ENCODE data around the gene ZP4.

The ZP4 gene

DNA sequence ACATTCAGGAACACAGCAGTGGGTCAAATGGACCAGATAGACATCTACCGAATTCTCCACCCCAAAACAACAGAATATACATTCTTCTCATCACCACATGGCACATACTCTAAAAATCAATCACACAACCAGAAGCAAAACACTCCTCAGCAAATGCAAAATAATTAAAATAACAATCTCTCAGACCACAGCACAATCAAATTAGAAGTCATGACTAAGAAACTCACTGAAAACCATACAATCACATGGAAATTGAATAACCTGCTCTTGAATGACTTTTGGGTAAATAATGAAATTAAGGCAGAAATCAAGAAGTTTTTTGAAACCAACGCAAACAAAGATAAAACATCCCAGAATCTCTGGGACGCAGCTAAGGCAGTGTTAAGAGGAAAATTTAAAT is 49.2 kb downstream of the ZP4 start:
- Histone ChIP-seq H3K4me1 (ENCODE audit: insufficient read depth, insufficient read length) (no peaks in the 10 kb centered on the region), H3K27me3 (ENCODE audit: insufficient read depth, insufficient read length) (no peaks in the 10 kb centered on the region), H3K9me3 (ENCODE audit: insufficient read depth, low read length) (no peaks in the 10 kb centered on the region; the same call in 1 of the 2 replicates), H3K9ac (ENCODE audit: insufficient read length, low read depth) (no peak overlapping the region), H3K4me3 (ENCODE audit: insufficient read length, low read depth) (no peak overlapping the region), H3K36me3 (ENCODE audit: insufficient read depth, insufficient read length, low read length) (no peaks in the 10 kb centered on the region)
- DNase-seq (ENCODE audit: low read depth, low spot score), result no peak
- TF ChIP-seq SUZ12 (IDR thresholded peaks at IDR 0.05; ENCODE audit: extremely low read depth, insufficient read depth, insufficient read length) (no peak), YY1 (IDR thresholded peaks at IDR 0.05; ENCODE audit: insufficient read depth, insufficient read length) (no peak), ZNF274 (IDR thresholded peaks at IDR 0.05; ENCODE audit: low read depth, low read length) (no peak)

DNA sequence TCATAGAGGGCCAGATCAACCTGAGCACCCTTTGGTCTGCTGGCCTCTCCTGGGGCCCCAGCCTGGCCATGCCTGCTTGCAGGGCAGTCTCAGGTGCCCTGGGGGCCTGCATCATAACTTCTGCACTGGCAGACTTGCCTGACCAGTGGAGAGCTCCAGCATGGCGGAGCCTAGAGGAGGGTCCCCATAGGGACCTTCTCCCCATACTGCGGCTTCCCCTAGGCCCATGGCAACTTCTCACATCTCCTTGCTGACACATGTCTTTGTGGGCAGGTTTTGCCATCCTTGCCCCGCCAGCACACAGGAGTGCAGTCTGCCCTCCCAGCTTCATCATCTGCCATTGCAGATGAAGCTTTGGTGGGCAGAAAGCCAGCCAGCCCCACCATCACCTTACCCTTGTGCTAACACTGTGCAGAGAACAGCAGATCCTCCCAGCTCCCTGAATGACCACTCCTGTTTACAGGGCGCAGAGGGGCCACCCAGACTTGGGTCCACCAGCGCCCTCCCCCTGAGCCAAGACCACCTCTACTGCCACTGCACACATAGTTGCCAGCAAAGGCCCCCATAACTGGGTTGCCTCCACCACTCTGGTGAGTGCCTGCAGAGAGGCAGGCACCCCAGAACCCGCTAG is 51.7 kb downstream of the ZP4 start:
- TF ChIP-seq ZNF274 (IDR thresholded peaks at IDR 0.05; ENCODE audit: low read depth, low read length), result no peak
- no peak for TF ChIP-seq YY1 (IDR thresholded peaks at IDR 0.05; ENCODE audit: insufficient read depth, insufficient read length)
- no peak for TF ChIP-seq SUZ12 (IDR thresholded peaks at IDR 0.05; ENCODE audit: extremely low read depth, insufficient read depth, insufficient read length)
- Histone ChIP-seq H3K9ac (ENCODE audit: insufficient read length, low read depth) (no peak overlapping the region), H3K4me3 (ENCODE audit: insufficient read length, low read depth) (no peak overlapping the region), H3K9me3 (ENCODE audit: insufficient read depth, low read length) (no peaks in the 10 kb centered on the region; the same call in 1 of the 2 replicates), H3K36me3 (ENCODE audit: insufficient read depth, insufficient read length, low read length) (no peaks in the 10 kb centered on the region), H3K4me1 (ENCODE audit: insufficient read depth, insufficient read length) (no peaks in the 10 kb centered on the region), H3K27me3 (ENCODE audit: insufficient read depth, insufficient read length) (no peaks in the 10 kb centered on the region)
- no peak for DNase-seq (ENCODE audit: low read depth, low spot score)

DNA sequence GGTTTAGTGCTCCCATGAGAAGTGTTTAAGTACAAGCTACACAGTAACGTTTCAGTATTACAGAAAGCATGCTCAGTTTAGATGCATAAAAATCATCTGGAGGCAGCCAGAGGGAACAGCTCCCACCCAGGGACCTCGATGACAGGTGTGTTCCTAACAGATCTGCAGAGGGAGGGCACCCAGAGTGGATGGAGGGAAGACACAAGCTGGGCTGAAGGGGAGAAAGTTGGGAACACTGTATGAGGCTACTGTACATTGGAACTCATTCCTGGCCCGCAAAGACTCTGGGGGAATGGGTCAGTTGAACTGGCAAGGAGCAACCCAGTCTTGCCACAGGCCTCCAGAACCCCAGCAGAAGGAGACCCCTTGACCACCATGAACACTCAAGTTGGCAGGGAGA is 52.4 kb downstream of the ZP4 start:
- Histone ChIP-seq H3K4me1 (ENCODE audit: insufficient read depth, insufficient read length) (no peaks in the 10 kb centered on the region), H3K27me3 (ENCODE audit: insufficient read depth, insufficient read length) (no peaks in the 10 kb centered on the region), H3K36me3 (ENCODE audit: insufficient read depth, insufficient read length, low read length) (no peaks in the 10 kb centered on the region), H3K4me3 (ENCODE audit: insufficient read length, low read depth) (no peak overlapping the region), H3K9me3 (ENCODE audit: insufficient read depth, low read length) (no peaks in the 10 kb centered on the region; the same call in 1 of the 2 replicates), H3K9ac (ENCODE audit: insufficient read length, low read depth) (no peak overlapping the region)
- TF ChIP-seq YY1 (IDR thresholded peaks at IDR 0.05; ENCODE audit: insufficient read depth, insufficient read length), result no peak
- TF ChIP-seq SUZ12 (IDR thresholded peaks at IDR 0.05; ENCODE audit: extremely low read depth, insufficient read depth, insufficient read length), result no peak
- DNase-seq (ENCODE audit: low read depth, low spot score), result no peak

DNA sequence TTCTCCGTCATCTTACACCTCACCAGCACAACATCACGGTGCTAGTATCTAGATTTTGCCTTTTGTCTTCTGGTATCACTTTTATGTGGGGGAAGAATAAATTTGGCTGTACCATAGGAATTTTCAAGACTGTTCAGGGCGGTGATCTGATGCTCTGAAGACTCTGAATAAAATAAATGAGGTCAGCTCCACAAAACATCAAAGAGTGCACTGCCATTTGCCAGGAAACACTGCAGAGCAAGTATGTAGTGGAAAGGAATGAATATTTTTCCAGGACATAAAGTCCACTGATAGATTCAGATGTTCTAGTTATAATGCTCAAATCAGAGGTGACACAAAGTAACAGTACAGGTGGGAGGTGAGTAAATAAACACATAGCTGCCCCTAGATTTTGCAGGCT is 56.3 kb downstream of the ZP4 start:
- H3K4me1 ChIP-seq (ENCODE audit: insufficient read depth, insufficient read length), result no peaks in the 10 kb centered on the region
- no peak overlapping the region for H3K4me3 ChIP-seq (ENCODE audit: insufficient read length, low read depth)
- H3K27me3 ChIP-seq (ENCODE audit: insufficient read depth, insufficient read length), result no peaks in the 10 kb centered on the region
- H3K9me3 ChIP-seq (ENCODE audit: insufficient read depth, low read length), result no peaks in the 10 kb centered on the region
- no peak overlapping the region for H3K9ac ChIP-seq (ENCODE audit: insufficient read length, low read depth)
- no peaks in the 10 kb centered on the region for H3K36me3 ChIP-seq (ENCODE audit: insufficient read depth, insufficient read length, low read length)
- DNase-seq (ENCODE audit: low read depth, low spot score), result no peak
- no peak for TF ChIP-seq YY1 (IDR thresholded peaks at IDR 0.05; ENCODE audit: insufficient read depth, insufficient read length)
- no peak for TF ChIP-seq ZNF274 (IDR thresholded peaks at IDR 0.05; ENCODE audit: low read depth, low read length)
- no peak for TF ChIP-seq SUZ12 (IDR thresholded peaks at IDR 0.05; ENCODE audit: extremely low read depth, insufficient read depth, insufficient read length)

DNA sequence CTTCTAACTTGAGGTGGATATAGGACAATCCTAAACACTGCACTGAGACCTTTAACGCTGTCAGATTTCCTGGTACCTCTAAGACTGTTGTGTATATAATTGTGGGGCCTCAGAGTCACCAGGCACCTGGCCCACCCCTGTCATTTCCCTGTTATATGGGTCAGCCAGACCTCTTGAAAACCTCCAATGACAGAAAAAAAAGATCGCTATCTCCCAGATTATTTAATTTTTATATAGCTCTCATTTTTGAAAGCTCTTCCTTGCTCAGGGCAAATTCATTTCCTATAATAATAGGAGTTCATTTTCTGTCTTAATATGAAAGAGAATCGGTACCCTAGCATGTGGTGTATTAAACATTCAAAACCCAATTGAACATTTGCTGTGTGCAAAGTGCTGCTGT is 56.7 kb downstream of the ZP4 start:
- Histone ChIP-seq H3K9ac (ENCODE audit: insufficient read length, low read depth) (no peak overlapping the region), H3K4me1 (ENCODE audit: insufficient read depth, insufficient read length) (no peaks in the 10 kb centered on the region), H3K36me3 (ENCODE audit: insufficient read depth, insufficient read length, low read length) (no peaks in the 10 kb centered on the region), H3K9me3 (ENCODE audit: insufficient read depth, low read length) (no peaks in the 10 kb centered on the region), H3K4me3 (ENCODE audit: insufficient read length, low read depth) (no peak overlapping the region), H3K27me3 (ENCODE audit: insufficient read depth, insufficient read length) (no peaks in the 10 kb centered on the region)
- DNase-seq (ENCODE audit: low read depth, low spot score), result no peak
- TF ChIP-seq ZNF274 (IDR thresholded peaks at IDR 0.05; ENCODE audit: low read depth, low read length), result no peak
- TF ChIP-seq SUZ12 (IDR thresholded peaks at IDR 0.05; ENCODE audit: extremely low read depth, insufficient read depth, insufficient read length), result no peak
- no peak for TF ChIP-seq YY1 (IDR thresholded peaks at IDR 0.05; ENCODE audit: insufficient read depth, insufficient read length)

DNA sequence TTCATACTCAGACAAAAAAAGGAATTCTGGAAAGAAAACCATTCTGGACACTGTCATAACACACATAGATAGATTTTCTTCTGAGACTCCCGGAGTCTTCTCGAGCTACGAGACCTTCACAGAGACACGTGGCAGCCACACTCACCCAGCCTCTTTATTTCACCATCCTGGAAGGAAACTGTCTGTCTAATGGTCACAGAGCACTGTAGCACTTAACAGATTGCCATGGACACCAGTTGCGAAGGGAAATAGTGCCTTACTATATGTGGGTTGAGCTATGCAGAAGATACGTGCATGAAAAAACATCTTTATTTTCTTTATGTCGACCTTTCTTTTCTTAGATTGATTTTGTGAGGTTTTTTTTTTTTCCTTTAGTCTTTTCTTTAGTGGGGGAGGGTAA is 57.9 kb downstream of the ZP4 start:
- TF ChIP-seq YY1 (IDR thresholded peaks at IDR 0.05; ENCODE audit: insufficient read depth, insufficient read length), result no peak
- TF ChIP-seq SUZ12 (IDR thresholded peaks at IDR 0.05; ENCODE audit: extremely low read depth, insufficient read depth, insufficient read length), result no peak
- no peak for TF ChIP-seq ZNF274 (IDR thresholded peaks at IDR 0.05; ENCODE audit: low read depth, low read length)
- no peak overlapping the region for H3K4me3 ChIP-seq (ENCODE audit: insufficient read length, low read depth)
- no peak for DNase-seq (ENCODE audit: low read depth, low spot score)
- no peaks in the 10 kb centered on the region for H3K4me1 ChIP-seq (ENCODE audit: insufficient read depth, insufficient read length)
- no peak overlapping the region for H3K9ac ChIP-seq (ENCODE audit: insufficient read length, low read depth)
- no peaks in the 10 kb centered on the region for H3K9me3 ChIP-seq (ENCODE audit: insufficient read depth, low read length)
- no peaks in the 10 kb centered on the region for H3K36me3 ChIP-seq (ENCODE audit: insufficient read depth, insufficient read length, low read length)
- H3K27me3 ChIP-seq (ENCODE audit: insufficient read depth, insufficient read length), result no peaks in the 10 kb centered on the region
